Activated effector memory CD4-positive, alpha-beta T cell treated with anti-CD3 and anti-CD28 coated beads, Interleukin-2, amount 50 U/mL, for 16 hours (primary cell): ENCODE results near the gene ZNF862.

Source experiments
- DNase-seq: peaks from one replicate; pipeline ENCODE4 v3.0.0-alpha.2; 2020

Gene ZNF862

GRCh38 chr7:149867762-149868622, 29.8 kb downstream of the ZNF862 start:
- DNase-seq = no peak

GRCh38 chr7:149868623-149869290, 30.6 kb downstream of the ZNF862 start:
- DNase-seq = no peak

GRCh38 chr7:149869291-149869650, 31.1 kb downstream of the ZNF862 start:
- no peak for DNase-seq

- DNase-seq = peak; percentile 73
Observed at GRCh38 chr7:149869867-149870266, 31.7 kb downstream of the ZNF862 start.

GRCh38 chr7:149870274-149870673, 32.1 kb downstream of the ZNF862 start:
- DNase-seq = no peak

GRCh38 chr7:149870701-149871483, 32.7 kb downstream of the ZNF862 start:
- peak; percentile 64 for DNase-seq

GRCh38 chr7:149871576-149871975, 33.4 kb downstream of the ZNF862 start:
- DNase-seq = no peak

- DNase-seq = peak; percentile 71
Observed at GRCh38 chr7:149872419-149873073, 34.4 kb downstream of the ZNF862 start.

GRCh38 chr7:149873074-149873969, 35.1 kb downstream of the ZNF862 start, which contains the start of gene ATP6V0E2:
Gene ATP6V0E2, plus strand, starts transcription at chr7:149873969. Its CDS starts 97 bp downstream, at chr7:149874066.
- peak; percentile 97 for DNase-seq

- DNase-seq = no peak
Observed at GRCh38 chr7:149873970-149874643, 35.9 kb downstream of the ZNF862 start.

GRCh38 chr7:149874644-149875028, 36.5 kb downstream of the ZNF862 start:
- no peak for DNase-seq

GRCh38 chr7:149875396-149875795, 37.2 kb downstream of the ZNF862 start:
- DNase-seq = no peak

GRCh38 chr7:149877890-149878522, 39.8 kb downstream of the ZNF862 start:
- DNase-seq = no peak

- no peak for DNase-seq
Observed at GRCh38 chr7:149878523-149878921, 40.3 kb downstream of the ZNF862 start.

GRCh38 chr7:149879271-149879743, 41.1 kb downstream of the ZNF862 start:
- DNase-seq = no peak

- DNase-seq = no peak
Observed at GRCh38 chr7:149879766-149880637, 41.8 kb downstream of the ZNF862 start.

- no peak for DNase-seq
Observed at GRCh38 chr7:149880638-149881311, 42.6 kb downstream of the ZNF862 start.

GRCh38 chr7:149881328-149882247, 43.4 kb downstream of the ZNF862 start:
- no peak for DNase-seq
